ENCODE measurements around the gene INPP5D.

GRCh38 chr2:233161730-233162129 is 101.6 kb downstream of the INPP5D start:
- no peak for TF ChIP-seq CTCF (IDR thresholded peaks at IDR 0.05; ENCODE audit: insufficient read depth, low read depth, low read length)
- no peak for TF ChIP-seq EZH2 (IDR thresholded peaks at IDR 0.05; ENCODE audit: insufficient read depth, low read length)
